NCI-H2107 (cell line): ENCODE results near the gene KBTBD13.
"Not testable (repeated sequence)": the region's sequence is repeated elsewhere in the genome, so short reads cannot be mapped to it uniquely, and the experiment has no call there.

Experiments used
- DNase-seq: peaks from one replicate; lab custom pipeline; 2025; lab: John Stamatoyannopoulos, UW

The KBTBD13 gene

GRCh38 chr15:65069779-65070546 is 6.6 kb upstream of the KBTBD13 start:
- no peak for DNase-seq

DNA sequence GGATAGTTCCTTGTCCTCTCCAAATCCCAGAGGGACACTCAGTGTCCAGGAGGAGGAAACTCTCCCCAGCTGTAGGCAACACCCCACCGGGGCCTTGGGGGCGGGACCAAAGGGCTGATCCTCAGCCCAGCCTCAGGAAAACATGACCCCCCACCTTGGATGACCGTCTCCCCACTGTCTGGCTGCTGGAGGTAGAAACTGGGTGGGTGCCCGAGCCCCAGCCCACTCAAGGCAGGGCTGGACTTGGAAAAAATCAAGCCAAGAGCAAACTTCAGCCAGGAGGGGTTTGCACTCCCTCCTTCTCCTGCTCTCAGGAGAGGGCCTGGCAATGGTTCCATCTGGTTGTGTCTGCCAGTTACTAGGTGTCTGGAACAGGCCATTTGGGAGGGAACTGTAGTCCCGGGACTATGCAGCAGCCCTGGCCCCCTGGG is 5.2 kb upstream of the KBTBD13 start:
- no peak for DNase-seq

GRCh38 chr15:65072027-65072426 is 4.5 kb upstream of the KBTBD13 start:
- DNase-seq, result no peak

- no peak for DNase-seq
Observed at GRCh38 chr15:65072617-65073016, 3.9 kb upstream of the KBTBD13 start.

DNA sequence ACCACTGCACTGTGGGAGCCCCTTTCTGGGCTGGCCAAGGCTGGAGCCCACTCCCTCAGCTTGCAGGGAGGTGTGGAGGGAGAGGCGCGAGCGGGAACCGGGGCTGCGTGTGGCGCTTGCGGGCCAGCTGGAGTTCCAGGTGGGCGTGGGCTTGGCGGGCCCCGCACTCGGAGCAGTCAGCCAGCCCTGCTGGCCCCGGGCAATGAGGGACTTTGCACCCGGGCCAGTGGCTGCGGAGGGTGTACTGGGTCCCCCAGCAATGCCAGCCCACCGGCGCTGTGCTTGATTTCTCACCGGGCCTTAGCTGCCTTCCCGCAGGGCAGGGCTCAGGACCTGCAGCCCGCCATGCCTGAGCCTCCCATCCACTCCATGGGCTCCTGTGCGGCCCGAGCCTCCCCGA is 1.6 kb upstream of the KBTBD13 start:
- DNase-seq, result not testable (repeated sequence)

DNA sequence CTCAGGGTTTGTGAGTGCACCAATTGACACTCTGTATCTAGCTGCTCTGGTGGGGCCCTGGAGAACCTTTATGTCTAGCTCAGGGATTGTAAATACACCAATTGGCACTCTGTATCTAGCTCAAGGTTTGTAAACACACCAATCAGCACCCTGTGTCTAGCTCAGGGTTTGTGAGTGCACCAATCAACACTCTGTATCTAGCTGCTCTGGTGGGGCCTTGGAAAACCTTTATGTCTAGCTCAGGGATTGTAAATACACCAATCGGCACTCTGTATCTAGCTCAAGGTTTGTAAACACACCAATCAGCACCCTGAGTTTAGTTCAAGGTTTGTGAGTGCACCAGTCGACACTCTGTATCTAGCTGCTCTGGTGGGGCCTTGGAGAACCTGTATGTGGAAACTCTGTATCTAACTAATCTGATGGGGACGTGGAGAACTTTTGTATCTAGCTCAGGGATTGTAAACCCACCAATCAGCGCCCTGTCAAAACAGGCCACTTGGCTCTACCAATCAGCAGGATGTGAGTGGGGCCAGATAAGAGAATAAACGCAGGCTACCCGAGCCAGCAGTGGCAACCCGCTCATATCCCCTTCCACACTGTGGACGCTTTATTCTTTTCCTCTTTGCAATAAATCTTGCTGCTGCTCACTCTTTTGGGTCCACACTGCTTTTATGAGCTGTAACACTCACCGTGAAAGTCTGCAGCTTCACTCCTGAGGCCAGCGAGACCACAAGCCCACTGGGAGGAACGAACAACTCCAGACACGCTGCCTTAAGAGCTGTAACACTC is 745 bp upstream of the KBTBD13 start:
- DNase-seq, result not testable (repeated sequence)

- DNase-seq, result no peak
Observed at GRCh38 chr15:65077291-65077980, 890 bp downstream of the KBTBD13 start.

DNA sequence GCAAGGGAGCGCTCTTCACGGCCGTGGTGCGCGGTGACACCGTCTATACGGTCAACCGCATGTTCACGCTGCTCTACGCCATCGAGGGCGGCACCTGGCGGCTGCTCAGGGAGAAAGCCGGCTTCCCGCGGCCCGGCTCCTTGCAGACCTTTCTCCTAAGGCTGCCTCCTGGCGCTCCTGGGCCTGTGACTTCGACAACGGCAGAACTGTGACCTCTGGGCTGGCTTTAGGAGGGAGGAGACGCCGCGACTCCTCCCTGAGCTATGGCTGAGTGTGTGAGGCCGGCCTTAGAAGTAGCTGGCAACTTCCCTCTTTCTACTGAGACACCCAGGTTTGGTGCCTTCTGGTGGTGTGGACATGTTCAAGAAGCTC is 1.4 kb downstream of the KBTBD13 start:
- DNase-seq, result no peak

DNA sequence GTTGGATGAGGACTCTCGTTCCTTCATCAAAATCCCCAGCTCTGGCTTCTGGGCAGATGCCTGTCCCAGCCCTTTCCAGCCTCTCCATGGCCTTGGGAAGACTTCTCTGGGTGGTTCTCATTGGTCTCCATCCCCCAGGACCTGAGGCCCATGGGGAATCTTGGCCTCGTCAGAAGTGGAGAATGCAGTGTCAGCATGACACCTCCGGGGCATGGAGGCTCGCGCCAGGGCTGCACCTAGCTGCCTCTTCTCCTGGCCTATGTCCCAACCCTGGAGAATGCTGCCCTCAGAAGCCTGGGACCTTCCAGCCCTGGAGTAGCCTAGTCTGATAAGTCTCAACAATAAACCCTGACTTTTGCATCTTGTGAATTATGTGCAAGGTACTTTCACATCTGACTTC is 3.0 kb downstream of the KBTBD13 start:
- no peak for DNase-seq

- DNase-seq, result no peak
Observed at GRCh38 chr15:65081270-65081669, 4.7 kb downstream of the KBTBD13 start.

DNA sequence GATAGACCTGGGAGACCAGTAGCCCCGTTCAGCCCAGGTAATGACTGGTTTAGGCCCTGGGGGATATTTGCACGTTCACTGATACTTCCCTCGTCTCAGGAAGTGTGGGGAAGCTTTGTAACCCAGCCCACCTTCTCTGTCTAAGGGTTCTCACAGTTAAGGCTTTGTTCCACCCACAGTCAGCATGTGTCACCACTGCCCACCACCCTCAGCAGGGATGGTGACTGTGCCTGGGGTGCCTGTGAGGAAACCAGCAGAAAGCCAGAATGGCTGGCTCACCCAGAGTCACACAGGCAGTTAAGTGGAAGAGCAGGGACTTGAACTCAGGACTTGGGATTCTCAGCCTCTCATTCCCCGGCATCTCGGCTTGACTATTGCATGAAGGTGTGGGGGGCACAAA is 5.2 kb downstream of the KBTBD13 start:
- no peak for DNase-seq

DNA sequence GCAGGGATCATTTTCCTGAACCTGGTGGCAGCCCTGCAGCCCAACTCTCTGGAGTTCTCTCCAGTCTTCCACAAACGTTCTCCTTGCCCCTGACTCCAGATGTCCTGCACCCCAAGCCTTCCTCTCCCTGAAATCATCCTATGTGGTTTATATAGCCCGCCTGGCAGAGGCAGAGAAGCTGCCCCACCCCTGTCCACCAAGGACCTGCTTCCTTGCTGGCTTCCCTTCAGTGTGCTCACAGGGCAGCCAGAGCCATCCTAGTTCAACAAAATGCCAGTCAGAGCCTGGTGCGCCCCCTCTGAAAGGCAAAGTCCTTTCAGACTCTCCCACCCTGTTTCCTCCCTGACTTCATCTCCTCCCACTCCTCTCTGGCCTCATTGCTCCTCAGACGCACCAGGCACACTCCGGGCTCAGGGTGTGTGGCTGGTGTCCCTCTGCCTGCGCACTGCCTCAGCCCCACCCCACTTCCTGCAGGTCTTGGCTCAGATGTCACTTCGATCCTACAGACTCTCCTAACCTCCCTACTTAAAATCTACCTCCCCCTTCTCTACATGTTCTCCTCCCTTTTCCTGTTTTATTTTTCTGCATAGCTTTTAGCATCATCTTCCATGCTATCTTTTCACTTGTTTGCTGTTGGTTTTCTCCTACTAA is 5.9 kb downstream of the KBTBD13 start:
- no peak for DNase-seq

DNA sequence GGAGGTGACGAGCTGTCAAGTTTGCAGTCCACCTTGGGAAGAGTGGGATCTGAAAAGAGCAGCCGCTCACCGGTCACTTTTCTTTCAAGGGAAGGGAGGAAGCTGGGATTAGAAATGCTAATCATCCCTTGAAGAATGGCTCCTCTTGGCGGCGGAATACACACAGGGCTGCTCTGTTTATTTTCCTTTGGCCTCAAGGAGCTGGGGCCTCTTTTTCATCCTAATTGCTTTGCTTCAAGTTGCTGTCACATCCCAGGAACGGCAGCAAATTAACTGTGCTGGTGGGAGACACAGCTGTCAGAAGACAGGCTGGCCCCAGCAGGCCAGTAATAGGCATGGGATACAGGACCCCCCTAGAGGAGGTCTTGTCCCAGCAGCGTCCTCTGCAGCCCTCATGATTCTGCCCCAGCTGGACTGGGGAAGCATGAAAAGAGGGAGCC is 6.7 kb downstream of the KBTBD13 start:
- DNase-seq, result no peak

DNA sequence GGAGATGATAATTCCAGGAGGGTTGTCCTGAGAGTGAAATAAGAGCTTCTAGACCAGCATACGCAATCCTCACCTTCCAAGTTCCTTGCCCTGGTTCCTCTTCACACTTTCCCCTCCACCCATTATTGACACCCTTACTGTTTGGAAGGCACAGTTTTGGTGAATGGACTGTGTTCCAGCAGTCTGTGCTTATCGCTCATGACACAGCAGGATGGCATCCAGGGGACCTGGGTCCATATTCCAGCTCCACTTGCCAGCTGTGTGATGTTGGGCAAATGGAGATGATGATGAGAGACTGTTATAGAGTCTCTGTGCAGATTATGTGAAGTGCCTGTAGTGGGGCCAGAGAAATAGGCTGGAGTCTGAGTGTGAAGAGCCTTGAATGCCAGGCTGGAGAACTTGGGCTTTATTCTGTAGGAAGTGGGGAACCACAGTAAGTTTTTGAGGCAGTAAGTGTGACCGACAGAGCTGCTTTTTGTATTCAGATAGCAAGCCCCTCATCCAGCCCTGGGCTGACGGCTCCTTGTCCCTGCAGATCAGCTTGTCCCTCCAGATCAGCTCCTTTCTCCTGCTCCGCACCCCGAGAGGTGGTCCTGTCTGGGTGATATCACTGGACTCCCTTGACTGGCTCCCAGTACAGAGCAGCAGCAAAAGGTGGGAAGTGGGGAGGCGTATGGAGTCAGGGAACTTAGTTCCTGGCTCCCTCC is 8.1 kb downstream of the KBTBD13 start:
- no peak for DNase-seq

GRCh38 chr15:65085207-65085753 is 8.7 kb downstream of the KBTBD13 start:
- no peak for DNase-seq

DNA sequence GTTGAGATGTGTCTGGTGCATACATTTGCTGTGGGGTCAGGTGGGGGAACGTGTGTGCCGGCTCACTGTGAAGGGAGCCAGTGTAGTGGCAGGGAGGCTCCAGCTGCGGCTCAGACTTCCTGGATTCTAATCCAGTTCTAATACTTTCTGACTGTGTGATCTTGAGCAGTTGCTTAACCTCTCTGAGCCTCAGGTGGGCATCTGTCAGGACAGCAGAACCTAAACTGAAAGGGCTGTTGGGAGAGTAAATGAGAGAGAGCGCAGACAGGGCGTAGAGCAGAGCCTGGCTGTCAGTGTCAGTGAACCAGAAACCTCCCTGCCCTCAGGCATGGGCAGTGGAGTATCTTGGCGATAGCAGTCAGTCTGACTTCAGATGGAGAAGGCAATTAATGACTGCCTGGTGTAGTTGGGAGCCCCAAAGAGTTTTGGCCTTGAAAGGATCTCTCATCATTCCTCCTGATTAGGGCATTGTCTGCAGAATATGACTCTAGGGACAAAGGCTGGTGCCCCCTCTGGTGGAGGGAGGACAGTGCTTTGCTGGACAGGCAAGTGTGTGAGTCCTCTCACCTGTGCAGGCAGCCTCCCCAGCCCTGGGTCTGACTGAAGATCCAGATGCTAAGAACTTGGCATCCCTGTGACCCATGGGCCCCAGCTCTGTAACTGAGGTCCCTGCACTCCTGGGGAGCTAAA is 9.6 kb downstream of the KBTBD13 start:
- no peak for DNase-seq

DNA sequence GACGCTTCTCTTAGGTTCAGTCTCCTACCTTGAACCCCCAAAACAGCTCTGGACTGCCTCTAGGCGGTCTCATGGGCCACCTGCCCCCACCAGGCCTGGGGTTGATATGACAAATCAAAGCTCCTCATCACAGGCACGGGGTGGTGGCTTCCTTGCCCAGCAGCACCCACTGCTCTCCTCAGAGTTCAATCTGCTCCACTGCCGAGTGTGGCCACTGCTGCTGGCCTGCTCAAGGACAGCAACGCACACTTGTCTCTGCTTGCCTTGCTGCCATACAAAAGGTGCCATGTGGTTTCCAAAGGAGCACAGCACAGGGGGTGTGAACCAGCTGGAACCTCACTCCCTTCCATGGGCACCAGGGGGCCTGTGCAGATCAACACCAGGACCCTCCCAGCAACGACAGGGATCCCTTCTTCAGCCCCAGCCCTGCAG is 10.2 kb downstream of the KBTBD13 start:
- no peak for DNase-seq

GRCh38 chr15:65087411-65087810 is 10.9 kb downstream of the KBTBD13 start:
- DNase-seq, result no peak

DNA sequence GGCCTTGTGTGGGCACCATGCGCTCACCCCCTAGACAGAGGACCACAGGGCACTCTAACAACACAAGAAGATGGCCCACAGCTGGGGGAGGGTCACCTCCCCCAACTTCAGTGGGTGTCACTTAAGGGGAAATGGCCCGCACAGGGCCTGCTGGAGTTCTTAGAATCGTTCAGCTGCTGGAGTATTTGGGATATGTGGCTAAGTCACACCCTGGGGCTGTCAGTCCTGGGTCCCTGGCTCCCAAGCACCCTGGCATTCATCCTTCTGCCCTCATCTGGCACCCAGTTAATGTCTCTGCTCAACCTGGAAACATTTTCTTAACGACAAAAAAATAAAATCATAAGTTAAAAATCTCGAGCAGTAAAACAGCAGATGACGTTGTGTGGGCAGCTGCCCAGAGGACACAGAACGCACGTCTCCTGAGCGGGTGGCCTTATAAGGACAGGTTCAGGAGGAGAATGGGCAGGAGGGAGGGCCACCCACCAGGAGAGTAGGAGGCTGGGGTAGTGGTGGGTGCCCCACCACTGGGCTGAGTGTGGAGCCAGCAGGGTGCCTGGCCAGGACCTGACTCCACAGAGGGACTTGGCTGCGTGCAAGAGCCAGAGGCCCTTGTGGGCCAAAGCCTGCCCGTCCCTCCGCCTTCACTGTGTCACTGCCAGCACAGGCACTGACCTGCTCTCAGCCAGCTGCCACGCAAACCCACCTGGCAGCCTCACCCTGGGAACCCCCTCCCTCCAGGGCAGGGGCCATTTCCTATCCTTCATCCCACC is 11.5 kb downstream of the KBTBD13 start:
- DNase-seq, result no peak

GRCh38 chr15:65088643-65089021 is 12.1 kb downstream of the KBTBD13 start:
- DNase-seq, result no peak
